ENCODE results near the gene ELK3. TPM values are rescaled to one million over a fixed set of nuclear protein-coding genes. Genes with fewer than 3 reads are reported as not detected.

ELK3 gene
- total RNA-seq, 1 experiment from 2014 or later: 0.45 TPM

DNA sequence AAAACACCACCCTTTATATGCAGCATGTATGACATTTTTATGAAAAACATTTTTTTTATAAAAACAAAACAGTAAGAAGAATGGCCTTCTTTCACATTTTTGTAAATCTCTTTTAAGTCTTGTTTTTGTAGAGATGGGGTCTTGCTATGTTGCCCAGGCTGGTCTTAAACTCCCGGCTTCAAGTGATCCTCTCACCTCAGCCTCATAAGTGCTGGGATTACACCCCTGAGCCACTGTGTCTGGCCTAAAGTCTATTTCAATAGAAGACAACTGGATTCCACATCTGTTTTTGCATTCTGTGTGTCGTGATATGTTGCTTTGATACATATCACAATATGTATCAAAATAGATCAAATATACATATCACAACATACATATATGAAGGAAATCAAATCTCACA, 98.9 kb downstream of the ELK3 start:
- Mint-ChIP-seq H3K36me3 (ENCODE audit: insufficient read depth, unreplicated experiment) (no peaks in the 10 kb centered on the region), H3K4me3 (ENCODE audit: unreplicated experiment) (no peak overlapping the region), H3K4me1 (ENCODE audit: low read depth, unreplicated experiment) (no peaks in the 10 kb centered on the region), H3K27ac (ENCODE audit: unreplicated experiment) (no peak overlapping the region), H3K9me3 (ENCODE audit: unreplicated experiment) (no peaks in the 10 kb centered on the region), H3K27me3 (ENCODE audit: insufficient read depth, unreplicated experiment) (no peaks in the 10 kb centered on the region)
- POLR2A ChIA-PET: no interaction called here
- Histone ChIP-seq H3K9me3 (no peaks in the 10 kb centered on the region), H3K4me3 (ENCODE audit: low read depth, low read length) (no peak overlapping the region), H3K27me3 (replicated peaks; ENCODE audit: control insufficient read depth, insufficient read depth, low read length) (no peaks in the 10 kb centered on the region), H3K4me1 (no peaks in the 10 kb centered on the region), H3K36me3 (ENCODE audit: control insufficient read depth, insufficient read depth, low read length) (no peaks in the 10 kb centered on the region)
- intact Hi-C loops (cut with micrococcal nuclease; ENCODE audit: unreplicated experiment): no loop called here
- no peak for DNase-seq
- no TSS peak for BruUV-seq (replicated peaks)
- TF ChIP-seq CTCF (IDR thresholded peaks at IDR 0.05; ENCODE audit: insufficient read depth in 1 of 2, low read depth in 1 of 2, low read length in 1 of 2, severe bottlenecking in 1 of 2, unreplicated experiment in 1 of 2): no peak
- CTCF ChIA-PET: interaction anchor here (0.6 kb wide), 1 partner anchor 78 kb away, joined by 4 read pairs; no protein-coding TSS in a partner anchor

- H3K4me3 ChIP-seq (ENCODE audit: low read depth, low read length): no peak overlapping the region
- no peaks in the 10 kb centered on the region for H3K27me3 ChIP-seq (replicated peaks; ENCODE audit: control insufficient read depth, insufficient read depth, low read length)
- intact Hi-C loops (cut with micrococcal nuclease; ENCODE audit: unreplicated experiment): no loop called here
- no peaks in the 10 kb centered on the region for H3K9me3 ChIP-seq
- Mint-ChIP-seq H3K36me3 (ENCODE audit: insufficient read depth, unreplicated experiment) (no peaks in the 10 kb centered on the region), H3K9me3 (ENCODE audit: unreplicated experiment) (no peaks in the 10 kb centered on the region), H3K27me3 (ENCODE audit: insufficient read depth, unreplicated experiment) (no peaks in the 10 kb centered on the region), H3K27ac (ENCODE audit: unreplicated experiment) (no peak overlapping the region), H3K4me1 (ENCODE audit: low read depth, unreplicated experiment) (no peaks in the 10 kb centered on the region), H3K4me3 (ENCODE audit: unreplicated experiment) (no peak overlapping the region)
- ChIA-PET CTCF (no interaction called here), POLR2A (no interaction called here)
- no peak for DNase-seq
- H3K36me3 ChIP-seq (ENCODE audit: control insufficient read depth, insufficient read depth, low read length): no peaks in the 10 kb centered on the region
- no peaks in the 10 kb centered on the region for H3K4me1 ChIP-seq
- TF ChIP-seq CTCF (IDR thresholded peaks at IDR 0.05; ENCODE audit: insufficient read depth in 1 of 2, low read depth in 1 of 2, low read length in 1 of 2, severe bottlenecking in 1 of 2, unreplicated experiment in 1 of 2): no peak
- BruUV-seq (replicated peaks): no TSS peak
Observed at GRCh38 chr12:96294831-96295230, 100.7 kb downstream of the ELK3 start.

GRCh38 chr12:96295532-96296160, 101.5 kb downstream of the ELK3 start:
- BruUV-seq (replicated peaks): no TSS peak
- Mint-ChIP-seq H3K36me3 (ENCODE audit: insufficient read depth, unreplicated experiment) (no peaks in the 10 kb centered on the region), H3K4me3 (ENCODE audit: unreplicated experiment) (no peak overlapping the region), H3K9me3 (ENCODE audit: unreplicated experiment) (no peaks in the 10 kb centered on the region), H3K27ac (ENCODE audit: unreplicated experiment) (no peak overlapping the region), H3K27me3 (ENCODE audit: insufficient read depth, unreplicated experiment) (no peaks in the 10 kb centered on the region), H3K4me1 (ENCODE audit: low read depth, unreplicated experiment) (no peaks in the 10 kb centered on the region)
- Histone ChIP-seq H3K4me3 (ENCODE audit: low read depth, low read length) (no peak overlapping the region), H3K4me1 (no peaks in the 10 kb centered on the region), H3K27me3 (replicated peaks; ENCODE audit: control insufficient read depth, insufficient read depth, low read length) (no peaks in the 10 kb centered on the region), H3K9me3 (no peaks in the 10 kb centered on the region), H3K36me3 (ENCODE audit: control insufficient read depth, insufficient read depth, low read length) (no peaks in the 10 kb centered on the region)
- ChIA-PET POLR2A (no interaction called here), CTCF (interaction anchor here (0.7 kb wide), 2 partner anchors 195 to 216 kb away, joined by 5 read pairs; no protein-coding TSS in a partner anchor)
- intact Hi-C loops (cut with micrococcal nuclease; ENCODE audit: unreplicated experiment): no loop called here
- no peak for TF ChIP-seq CTCF (IDR thresholded peaks at IDR 0.05; ENCODE audit: insufficient read depth in 1 of 2, low read depth in 1 of 2, low read length in 1 of 2, severe bottlenecking in 1 of 2, unreplicated experiment in 1 of 2)
- no peak for DNase-seq

Measured in Caco-2 (cell line).